C4-2B (cell line): ENCODE results near the gene BHLHA15.

Experiments used
- CTCF ChIP-seq: fragments of 450-650 bp; conservative IDR thresholded peaks from 2 replicates; pipeline ENCODE4 v1.5.1; 2017; ENCODE audit warnings: mild to moderate bottlenecking
- ZFX ChIP-seq: fragments of 450-650 bp; IDR thresholded peaks from 2 replicates; pipeline ENCODE4 v1.6.1; 2017

- TF ChIP-seq CTCF = no peak
- no peak for TF ChIP-seq ZFX
These were observed 6.6 kb upstream of the BHLHA15 start for GRCh38 chr7:98204670-98205069.
